Measurements from ENCODE around the gene YIPF1. TPM values are rescaled to one million over a fixed set of nuclear protein-coding genes. Genes with fewer than 3 reads are reported as not detected.
A peak's percentile ranks its signal among the peaks of the same experiment; 100 is the strongest.

YIPF1 gene
- total RNA-seq, 4 donors from 2014 or later, result 17.8 to 31.2 (median 24.4) TPM

DNA sequence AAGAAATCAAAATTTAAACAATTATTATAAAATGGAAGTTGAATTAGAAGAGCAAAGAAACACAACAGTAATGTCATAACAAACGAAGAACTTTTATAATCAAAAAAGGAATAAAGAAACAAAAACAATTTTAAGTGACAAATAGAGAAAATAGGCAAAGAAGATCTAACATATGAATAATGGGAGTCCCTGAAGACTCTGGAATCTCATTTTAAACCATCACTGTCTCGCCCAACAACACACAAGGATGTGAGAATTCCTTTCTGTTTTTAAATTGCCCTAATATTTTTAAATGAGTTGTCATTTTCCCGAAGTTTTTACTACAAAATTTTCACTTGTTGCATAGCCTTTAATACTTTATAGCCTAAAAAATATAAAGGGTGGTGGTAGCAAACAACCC lies 47.2 kb downstream of the YIPF1 start:
- Histone ChIP-seq H3K36me3 (no peaks in the 10 kb centered on the region), H3K4me3 (no peak overlapping the region), H3K4me1 (peaks cover 0 to 2% (median under 1%) of the 10 kb centered on the region in 4 donors), H3K27me3 (no peaks in the 10 kb centered on the region), H3K9me3 (peaks cover 0 to 15% (median 4%) of the 10 kb centered on the region in 4 donors), H3K27ac (no peak overlapping the region)
- no peak for TF ChIP-seq EP300 (IDR thresholded peaks at IDR 0.05)
- TF ChIP-seq, protein P1, sequence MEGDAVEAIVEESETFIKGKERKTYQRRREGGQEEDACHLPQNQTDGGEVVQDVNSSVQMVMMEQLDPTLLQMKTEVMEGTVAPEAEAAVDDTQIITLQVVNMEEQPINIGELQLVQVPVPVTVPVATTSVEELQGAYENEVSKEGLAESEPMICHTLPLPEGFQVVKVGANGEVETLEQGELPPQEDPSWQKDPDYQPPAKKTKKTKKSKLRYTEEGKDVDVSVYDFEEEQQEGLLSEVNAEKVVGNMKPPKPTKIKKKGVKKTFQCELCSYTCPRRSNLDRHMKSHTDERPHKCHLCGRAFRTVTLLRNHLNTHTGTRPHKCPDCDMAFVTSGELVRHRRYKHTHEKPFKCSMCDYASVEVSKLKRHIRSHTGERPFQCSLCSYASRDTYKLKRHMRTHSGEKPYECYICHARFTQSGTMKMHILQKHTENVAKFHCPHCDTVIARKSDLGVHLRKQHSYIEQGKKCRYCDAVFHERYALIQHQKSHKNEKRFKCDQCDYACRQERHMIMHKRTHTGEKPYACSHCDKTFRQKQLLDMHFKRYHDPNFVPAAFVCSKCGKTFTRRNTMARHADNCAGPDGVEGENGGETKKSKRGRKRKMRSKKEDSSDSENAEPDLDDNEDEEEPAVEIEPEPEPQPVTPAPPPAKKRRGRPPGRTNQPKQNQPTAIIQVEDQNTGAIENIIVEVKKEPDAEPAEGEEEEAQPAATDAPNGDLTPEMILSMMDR (IDR thresholded peaks at IDR 0.05), result no peak
- TF ChIP-seq POLR2A (IDR thresholded peaks at IDR 0.05), result no peak
- 88 to 92% methylated on average over 3 of the region's 3 CpGs for WGBS, 2 donors
- no peak for DNase-seq (ENCODE audit: low spot score in 2 of 2)

DNA sequence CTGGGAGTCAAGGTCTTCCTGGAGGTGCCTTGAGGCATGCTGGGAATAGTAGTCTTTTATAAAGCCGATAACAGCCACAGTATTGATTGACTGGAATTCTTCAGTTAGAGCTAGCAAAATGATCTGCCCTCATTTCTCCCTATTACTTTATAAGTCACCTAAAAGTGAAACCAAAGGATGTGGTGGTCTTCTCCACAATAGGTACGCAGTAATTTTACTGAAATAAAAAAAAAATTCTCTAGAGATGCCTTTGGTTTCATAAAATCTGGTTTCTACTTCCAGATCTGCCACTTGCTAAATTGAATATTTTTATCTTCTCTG lies 51.0 kb downstream of the YIPF1 start:
- Histone ChIP-seq H3K27me3 (no peaks in the 10 kb centered on the region), H3K9me3 (peaks cover 0 to 15% (median 4%) of the 10 kb centered on the region in 4 donors), H3K36me3 (no peaks in the 10 kb centered on the region), H3K4me1 (peaks cover 0 to 18% (median 5%) of the 10 kb centered on the region in 4 donors), H3K4me3 (peak overlapping the region in 3 of 4 donors; percentile 76 to 89 (median 89)), H3K27ac (peak overlapping the region in 2 of 4 donors; percentile 93 to 96)
- WGBS, 2 donors, result 4 to 8% methylated on average over 2 of the region's 2 CpGs
- no peak for TF ChIP-seq POLR2A (IDR thresholded peaks at IDR 0.05)
- TF ChIP-seq EP300 (IDR thresholded peaks at IDR 0.05), result no peak
- TF ChIP-seq, protein P1 (IDR thresholded peaks at IDR 0.05), result no peak
- DNase-seq (ENCODE audit: low spot score in 2 of 2), result no peak

DNA sequence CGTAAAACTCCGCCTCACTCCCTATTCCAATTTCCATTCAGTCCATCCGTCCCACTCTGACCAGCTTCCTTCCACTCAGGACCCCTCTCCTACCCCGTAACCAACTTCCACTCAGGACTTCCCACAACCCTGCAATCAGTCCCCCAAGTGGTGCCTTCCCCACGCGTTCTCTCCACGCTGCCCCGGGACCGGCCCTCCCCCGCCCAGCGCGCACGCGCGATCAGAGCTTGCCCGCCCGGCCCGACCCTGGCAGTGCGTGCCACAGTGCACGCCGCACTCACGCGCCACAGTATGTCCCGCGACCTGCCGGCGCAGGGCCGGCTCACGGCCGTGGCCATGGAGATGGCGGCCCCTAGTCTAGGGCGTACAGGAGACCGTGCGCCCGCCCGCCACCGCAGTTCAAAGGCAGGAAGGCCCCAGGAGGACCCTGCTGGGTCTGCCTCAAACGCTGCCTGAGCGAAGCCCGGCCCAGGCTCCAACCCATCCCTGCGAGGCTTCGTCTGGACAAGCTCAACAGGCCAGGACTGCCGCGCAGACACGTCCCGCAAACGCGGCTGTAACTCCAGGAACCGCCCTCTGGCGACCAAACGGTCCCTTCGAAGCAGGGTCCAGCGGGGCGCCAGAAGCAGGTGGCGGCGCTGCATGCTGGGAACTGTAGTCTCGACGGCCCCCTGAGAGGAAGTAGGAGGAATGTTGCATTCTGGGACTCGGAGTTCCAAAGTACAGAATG lies 51.5 kb downstream of the YIPF1 start, which contains the start of gene NDC1:
Gene NDC1 (minus strand): TSS at position 373 of the 730 bp plus-strand sequence. CDS start 35 bp downstream, at position 338.
- TF ChIP-seq, protein P1 (IDR thresholded peaks at IDR 0.05), result peak in 3 of 5 experiments; percentile 22 to 59 (median 40)
- peak; percentile 84 to 93 for TF ChIP-seq EP300 (IDR thresholded peaks at IDR 0.05)
- TF ChIP-seq POLR2A (IDR thresholded peaks at IDR 0.05), result peak in 1 of 2 donors; percentile 18
- no peaks in the 10 kb centered on the region for H3K27me3 ChIP-seq
- peak; percentile 73 to 87 for DNase-seq (ENCODE audit: low spot score in 2 of 2)
- peaks cover 0 to 11% (median 4%) of the 10 kb centered on the region in 4 donors for H3K9me3 ChIP-seq
- H3K4me3 ChIP-seq, result peak within 1 kb of the TSS; percentile 76 to 89 (median 87)
- WGBS, 2 donors, result 0% methylated on average over 32 to 58 of the region's 59 CpGs
- H3K4me1 ChIP-seq, result peaks cover 0 to 18% (median 5%) of the 10 kb centered on the region in 4 donors
- peak within 1 kb of the TSS; percentile 93 to 96 (median 95) for H3K27ac ChIP-seq
- no peaks in the 10 kb centered on the region for H3K36me3 ChIP-seq

DNA sequence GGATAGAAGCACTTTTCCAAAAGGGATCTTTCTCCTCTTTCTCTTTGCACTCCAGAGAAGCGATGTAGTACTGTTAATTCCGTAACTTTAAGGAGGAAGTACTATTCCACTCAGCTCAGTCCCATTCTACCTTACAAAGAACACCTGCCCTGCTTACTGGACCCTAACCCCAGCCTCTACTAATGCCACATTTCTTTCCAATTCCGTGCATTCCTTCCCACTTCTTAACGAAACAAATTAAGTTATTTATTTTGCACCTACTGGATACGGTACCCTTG lies 52.0 kb downstream of the YIPF1 start:
- H3K36me3 ChIP-seq, result no peaks in the 10 kb centered on the region
- no peaks in the 10 kb centered on the region for H3K27me3 ChIP-seq
- no peak for DNase-seq (ENCODE audit: low spot score in 2 of 2)
- H3K27ac ChIP-seq, result peak overlapping the region in 2 of 4 donors; percentile 93 to 96
- WGBS, 2 donors, result 1 to 3% methylated on average over 5 of the region's 5 CpGs
- TF ChIP-seq, protein P1 (IDR thresholded peaks at IDR 0.05), result no peak
- TF ChIP-seq POLR2A (IDR thresholded peaks at IDR 0.05) (no peak), EP300 (IDR thresholded peaks at IDR 0.05) (no peak)
- peaks cover 0 to 18% (median 5%) of the 10 kb centered on the region in 4 donors for H3K4me1 ChIP-seq
- H3K4me3 ChIP-seq, result peak overlapping the region; percentile 76 to 89 (median 87)
- peaks cover 0 to 6% (median 3%) of the 10 kb centered on the region in 4 donors for H3K9me3 ChIP-seq

DNA sequence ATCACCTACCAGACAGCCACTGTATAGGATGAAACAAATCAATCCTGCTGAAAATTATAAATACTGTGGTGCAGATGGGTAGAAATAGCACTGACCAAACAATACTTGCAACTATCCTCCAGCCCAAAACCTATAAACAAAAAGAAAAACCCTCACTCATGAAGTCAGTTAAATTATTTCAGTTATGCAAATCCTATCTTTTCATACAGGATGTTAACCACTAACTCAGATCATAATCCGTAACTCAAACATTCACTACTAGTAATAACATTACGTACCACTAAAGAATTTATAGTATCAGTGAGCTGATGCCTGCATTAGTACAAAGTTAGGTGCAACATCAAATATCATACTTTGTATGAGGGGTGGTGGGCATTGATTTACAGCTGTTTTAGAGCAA lies 54.1 kb downstream of the YIPF1 start:
- no peak for DNase-seq (ENCODE audit: low spot score in 2 of 2)
- no peaks in the 10 kb centered on the region for H3K9me3 ChIP-seq
- WGBS, 2 donors, result 81 to 82% methylated on average over 2 of the region's 2 CpGs
- H3K4me1 ChIP-seq, result peaks cover 0 to 18% (median 5%) of the 10 kb centered on the region in 4 donors
- no peak overlapping the region for H3K4me3 ChIP-seq
- peaks cover 0 to 12% (median 0%) of the 10 kb centered on the region in 3 donors for H3K36me3 ChIP-seq
- H3K27ac ChIP-seq, result no peak overlapping the region
- H3K27me3 ChIP-seq, result no peaks in the 10 kb centered on the region
- TF ChIP-seq EP300 (IDR thresholded peaks at IDR 0.05) (no peak), POLR2A (IDR thresholded peaks at IDR 0.05) (no peak)
- TF ChIP-seq, protein P1 (IDR thresholded peaks at IDR 0.05), result no peak

Measured in tibial nerve (tissue), 4 donors.